ENCODE data around the gene ARHGEF18. TPM values are rescaled to one million over a fixed set of nuclear protein-coding genes. Genes with fewer than 3 reads are reported as not detected.
A peak's percentile ranks its signal among the peaks of the same experiment; 100 is the strongest.
"Not testable (repeated sequence)": the region's sequence is repeated elsewhere in the genome, so short reads cannot be mapped to it uniquely, and the experiment has no call there.

Gene ARHGEF18
- total RNA-seq (2014; rRNA removed; shearing (Covaris generic)) = 48.3 and 50.5 TPM in 2 replicates

DNA sequence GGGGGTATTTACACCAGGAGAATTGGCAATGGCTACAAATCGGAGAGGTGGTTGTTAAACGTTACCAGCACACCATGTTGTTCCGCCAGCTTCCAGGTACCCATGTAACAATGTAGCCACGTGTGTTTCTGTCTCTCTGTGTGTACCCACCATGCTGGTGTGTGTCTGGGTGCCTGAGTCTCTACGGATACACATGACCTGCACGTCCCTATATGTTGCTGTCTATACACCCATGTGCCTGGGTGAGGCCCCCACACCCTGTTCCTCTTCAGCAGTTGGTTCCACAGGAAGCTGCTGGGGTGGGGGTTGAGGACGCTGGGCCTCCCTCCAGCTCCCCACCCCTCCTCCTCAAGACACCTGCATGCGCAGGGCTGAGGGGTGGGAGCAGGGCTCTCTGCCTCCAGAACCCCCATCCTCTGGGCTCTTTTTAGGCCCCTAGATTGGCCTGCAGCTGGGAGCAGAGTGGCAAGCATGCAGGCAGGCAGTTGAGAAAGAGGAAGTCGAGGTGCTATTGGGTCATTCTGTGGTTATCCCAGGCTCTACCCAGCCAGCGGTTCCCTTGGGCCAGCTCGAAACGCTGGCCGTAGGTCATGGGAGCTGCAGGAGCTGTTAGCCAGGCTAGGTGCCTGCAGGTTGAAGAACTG lies at the start of gene ARHGEF18:
TSS of gene ARHGEF18 (plus strand) at position 351 of the 644 bp plus-strand sequence. CDS start 13,954 bp downstream, outside the sequence.
- H3K4me3 ChIP-seq (ENCODE audit: insufficient read depth, low read depth, low read length) = no peak within 1 kb of the TSS
- no peaks in the 10 kb centered on the region for H3K36me3 ChIP-seq (replicated peaks; ENCODE audit: control insufficient read depth, insufficient read depth, low read length)
- no peaks in the 10 kb centered on the region for H3K27me3 ChIP-seq (ENCODE audit: control insufficient read depth, insufficient read depth, low read length)
- no peak for DNase-seq

DNA sequence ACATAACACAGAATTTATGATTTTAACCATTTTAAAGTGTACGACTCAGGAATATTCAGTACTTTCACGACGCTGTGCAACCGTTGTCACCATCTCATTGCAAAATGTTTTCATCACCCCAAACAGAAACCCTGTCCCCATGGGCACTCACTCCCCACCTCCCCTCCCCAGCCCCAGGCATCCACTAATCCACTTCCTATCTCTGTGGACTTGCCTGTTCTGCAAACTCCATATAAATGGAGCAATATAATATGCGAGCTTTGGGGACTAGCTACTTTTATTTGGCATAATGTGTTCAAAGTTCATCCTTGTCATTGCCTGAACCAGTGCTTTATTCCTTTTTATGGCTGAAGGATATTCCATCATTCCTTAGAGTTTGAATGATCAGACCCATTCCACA lies 47.2 kb upstream of the ARHGEF18 start:
- DNase-seq = no peak
- Histone ChIP-seq H3K27me3 (ENCODE audit: control insufficient read depth, insufficient read depth, low read length) (no peaks in the 10 kb centered on the region), H3K36me3 (replicated peaks; ENCODE audit: control insufficient read depth, insufficient read depth, low read length) (no peaks in the 10 kb centered on the region), H3K4me3 (ENCODE audit: insufficient read depth, low read depth, low read length) (no peak overlapping the region)

DNA sequence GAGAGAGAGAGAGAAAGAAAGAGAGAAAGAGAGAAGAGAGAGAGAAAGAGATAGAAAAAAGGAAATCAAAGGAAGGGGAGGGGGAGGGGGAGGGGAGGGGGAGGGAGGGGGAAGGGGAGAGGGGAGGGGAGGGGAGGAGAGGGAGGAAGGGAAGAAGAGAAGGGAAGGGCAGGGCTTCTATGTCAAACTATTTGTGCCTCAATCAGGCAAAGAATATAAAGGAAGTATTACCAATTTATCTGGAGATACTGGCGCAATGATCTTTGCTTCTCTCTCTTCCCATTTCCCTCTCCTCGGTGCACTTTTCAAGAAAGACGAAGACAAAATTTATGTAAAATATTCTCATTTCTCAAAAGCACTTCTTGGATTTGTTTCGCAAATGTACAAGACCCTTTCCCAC lies 45.3 kb upstream of the ARHGEF18 start:
- Histone ChIP-seq H3K27me3 (ENCODE audit: control insufficient read depth, insufficient read depth, low read length) (no peaks in the 10 kb centered on the region), H3K36me3 (replicated peaks; ENCODE audit: control insufficient read depth, insufficient read depth, low read length) (no peaks in the 10 kb centered on the region), H3K4me3 (ENCODE audit: insufficient read depth, low read depth, low read length) (no peak overlapping the region)
- DNase-seq = no peak

DNA sequence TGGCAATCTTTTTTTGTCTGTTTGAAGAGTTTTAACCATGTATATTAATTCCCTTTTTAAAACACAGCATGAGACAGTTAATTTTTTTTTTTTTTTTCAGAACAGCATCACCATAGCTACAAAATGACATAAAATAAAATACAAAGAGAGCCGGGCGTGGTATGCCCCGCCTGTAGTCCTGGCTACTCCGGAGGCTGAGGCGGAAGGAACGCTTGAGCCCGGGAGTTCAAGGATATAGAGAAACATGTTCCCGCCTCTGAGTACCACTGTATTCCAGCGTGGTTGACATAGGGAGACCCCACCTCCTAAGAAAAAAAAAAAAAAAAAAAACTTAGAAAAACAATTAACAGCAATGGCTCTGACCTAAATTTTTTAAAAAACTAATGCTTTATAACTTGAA lies 44.5 kb upstream of the ARHGEF18 start:
- Histone ChIP-seq H3K27me3 (ENCODE audit: control insufficient read depth, insufficient read depth, low read length) (no peaks in the 10 kb centered on the region), H3K36me3 (replicated peaks; ENCODE audit: control insufficient read depth, insufficient read depth, low read length) (no peaks in the 10 kb centered on the region), H3K4me3 (ENCODE audit: insufficient read depth, low read depth, low read length) (no peak overlapping the region)
- no peak for DNase-seq

DNA sequence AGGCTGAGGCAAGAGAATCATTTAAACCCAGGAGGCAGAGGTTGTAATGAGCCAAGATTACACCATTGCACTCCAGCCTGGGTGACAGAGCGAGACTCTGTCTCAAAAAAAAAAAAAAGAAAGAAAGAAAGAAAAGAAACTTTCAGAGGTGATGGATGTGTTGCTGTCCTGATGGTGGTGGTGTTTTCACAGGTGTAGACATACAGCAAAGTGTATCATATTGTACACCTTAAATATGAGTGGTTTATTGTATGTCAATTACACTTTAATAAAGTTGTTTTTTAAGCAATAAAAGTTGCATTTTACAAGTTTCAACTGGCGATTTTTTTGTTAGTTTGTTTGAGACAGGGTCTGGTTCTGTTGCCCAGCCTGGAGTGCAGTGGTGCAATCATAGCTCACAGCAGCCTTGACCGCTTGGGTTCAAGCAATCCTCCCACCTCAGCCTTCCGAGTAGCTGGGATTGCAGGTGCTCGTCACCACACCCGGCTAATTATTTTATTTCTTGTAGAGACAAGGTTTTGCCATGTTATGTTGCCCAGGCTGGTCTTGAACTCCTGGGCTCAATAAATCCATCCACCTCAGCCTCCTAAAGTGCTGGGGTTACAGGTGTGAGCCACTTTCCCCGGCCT lies 41.0 kb upstream of the ARHGEF18 start:
- no peaks in the 10 kb centered on the region for H3K36me3 ChIP-seq (replicated peaks; ENCODE audit: control insufficient read depth, insufficient read depth, low read length)
- H3K4me3 ChIP-seq (ENCODE audit: insufficient read depth, low read depth, low read length) = no peak overlapping the region
- DNase-seq = no peak
- no peaks in the 10 kb centered on the region for H3K27me3 ChIP-seq (ENCODE audit: control insufficient read depth, insufficient read depth, low read length)

DNA sequence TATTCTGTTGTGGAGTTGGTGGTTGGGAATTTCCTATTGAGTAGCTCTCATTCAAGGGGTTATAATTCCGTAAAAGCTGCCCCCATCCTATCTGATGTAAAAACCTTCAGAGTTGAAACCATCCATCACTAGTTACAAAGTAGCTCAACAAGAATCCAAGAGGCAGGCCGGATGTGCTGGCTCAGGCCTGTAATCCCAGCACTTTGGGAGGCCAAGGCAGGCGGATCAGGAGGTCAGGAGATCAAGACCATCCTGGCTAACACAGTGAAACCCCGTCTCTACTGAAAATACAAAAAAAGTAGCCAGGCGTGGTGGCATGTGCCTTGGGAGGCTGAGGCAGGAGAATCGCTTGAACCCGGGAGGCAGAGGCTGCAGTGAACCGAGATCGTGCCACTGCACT lies 40.4 kb upstream of the ARHGEF18 start:
- DNase-seq; H3K4me3 ChIP-seq (ENCODE audit: insufficient read depth, low read depth, low read length); H3K36me3 ChIP-seq (replicated peaks; ENCODE audit: control insufficient read depth, insufficient read depth, low read length); H3K27me3 ChIP-seq (ENCODE audit: control insufficient read depth, insufficient read depth, low read length): not testable (repeated sequence)

DNA sequence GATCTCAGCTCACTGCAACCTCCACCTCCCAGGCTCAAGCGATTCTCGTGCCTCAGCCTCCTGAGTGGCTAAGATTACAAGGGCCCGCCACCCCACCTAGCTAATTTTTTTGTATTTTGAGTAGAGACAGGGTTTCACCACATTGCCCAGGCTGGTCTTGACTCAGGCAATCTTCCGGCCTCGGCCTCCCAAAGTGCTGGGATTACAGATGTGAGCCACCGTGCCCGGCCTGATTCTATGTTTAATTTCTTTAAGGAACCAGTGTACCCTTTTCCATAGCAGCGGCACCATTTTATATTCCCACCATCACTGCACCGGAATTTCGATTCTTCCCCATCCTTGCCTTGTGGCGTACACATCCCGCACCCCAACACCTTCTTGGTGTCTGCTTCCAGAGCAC lies 36.8 kb upstream of the ARHGEF18 start:
- H3K27me3 ChIP-seq (ENCODE audit: control insufficient read depth, insufficient read depth, low read length) = no peaks in the 10 kb centered on the region
- no peaks in the 10 kb centered on the region for H3K36me3 ChIP-seq (replicated peaks; ENCODE audit: control insufficient read depth, insufficient read depth, low read length)
- no peak for DNase-seq
- no peak overlapping the region for H3K4me3 ChIP-seq (ENCODE audit: insufficient read depth, low read depth, low read length)

DNA sequence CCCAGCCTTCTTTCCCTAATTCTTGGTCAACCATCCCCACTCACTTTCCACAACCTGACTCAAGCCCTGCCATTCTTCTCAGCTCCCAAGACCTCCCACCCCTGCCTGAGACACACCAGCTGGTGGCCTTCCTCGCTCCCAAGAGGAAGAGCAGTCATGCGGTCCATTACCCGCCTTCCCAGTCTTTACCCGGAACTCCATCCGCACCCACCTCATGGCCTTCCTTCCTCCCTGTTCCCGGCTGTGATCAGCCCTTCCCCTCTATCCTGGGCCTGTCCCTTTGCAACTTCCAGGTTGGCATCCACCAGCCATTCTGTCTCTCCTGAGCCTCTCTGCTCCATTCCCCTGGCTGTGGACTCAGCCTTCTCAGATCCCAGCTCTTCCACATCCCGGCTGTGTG lies 35.9 kb upstream of the ARHGEF18 start:
- H3K4me3 ChIP-seq (ENCODE audit: insufficient read depth, low read depth, low read length) = no peak overlapping the region
- no peaks in the 10 kb centered on the region for H3K27me3 ChIP-seq (ENCODE audit: control insufficient read depth, insufficient read depth, low read length)
- no peak for DNase-seq
- H3K36me3 ChIP-seq (replicated peaks; ENCODE audit: control insufficient read depth, insufficient read depth, low read length) = no peaks in the 10 kb centered on the region

DNA sequence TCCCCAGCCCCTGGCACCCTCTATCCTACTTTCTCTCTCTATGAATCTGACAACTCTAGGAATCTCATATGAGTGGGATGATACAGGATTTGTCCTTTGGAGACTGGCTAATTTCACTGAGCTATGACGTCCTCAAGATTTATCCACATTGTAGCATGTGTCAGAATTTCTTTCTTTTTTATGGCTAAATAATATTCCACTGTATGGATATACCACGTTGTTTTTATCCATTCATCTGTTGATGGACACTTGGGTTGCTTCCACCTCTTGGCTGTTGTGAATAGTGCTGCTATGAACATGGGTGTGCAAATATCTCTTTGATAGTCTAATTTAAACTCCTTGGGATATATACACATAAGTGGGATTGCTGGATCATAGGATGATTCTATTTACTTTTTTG lies 30.6 kb upstream of the ARHGEF18 start:
- DNase-seq = no peak
- no peak overlapping the region for H3K4me3 ChIP-seq (ENCODE audit: insufficient read depth, low read depth, low read length)

DNA sequence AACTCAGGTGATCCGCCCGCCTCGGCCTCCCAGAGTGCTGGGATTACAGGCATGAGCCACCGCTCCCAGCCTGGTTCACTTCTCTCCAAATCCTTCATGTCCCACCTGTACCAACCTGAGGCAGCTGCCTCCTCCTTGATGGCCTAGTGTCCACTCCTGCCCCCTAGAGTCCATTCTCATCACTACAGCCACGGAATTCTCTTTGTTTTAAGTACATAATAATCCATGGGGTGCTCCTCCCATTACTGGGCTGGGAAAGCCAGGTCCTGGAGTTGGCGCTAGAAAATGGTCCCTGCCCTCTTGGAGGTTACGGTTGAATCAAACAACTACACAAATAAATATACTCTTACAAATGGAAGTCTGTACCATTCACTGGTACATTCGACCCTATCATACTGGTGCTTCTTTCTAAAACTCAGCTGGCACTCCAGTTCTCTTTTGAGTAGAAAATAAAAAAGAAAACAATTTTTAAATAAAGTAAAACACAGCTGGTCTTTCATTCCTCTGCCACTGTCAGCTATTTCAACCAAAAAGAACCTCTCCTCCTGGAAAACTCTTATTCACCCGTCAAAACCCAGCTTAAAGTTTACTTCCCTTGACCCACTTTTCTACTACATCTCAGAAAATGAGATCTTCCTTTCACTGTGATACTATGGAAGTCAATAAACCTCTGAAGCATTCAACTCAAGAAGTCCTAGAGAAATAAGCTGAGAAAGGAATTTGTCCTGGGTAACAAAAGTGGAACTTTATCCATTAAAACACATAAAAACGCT lies 22.4 kb upstream of the ARHGEF18 start:
- H3K4me3 ChIP-seq (ENCODE audit: insufficient read depth, low read depth, low read length) = no peak overlapping the region
- peak; percentile 77 for DNase-seq
- no peaks in the 10 kb centered on the region for H3K36me3 ChIP-seq (replicated peaks; ENCODE audit: control insufficient read depth, insufficient read depth, low read length)
- H3K27me3 ChIP-seq (ENCODE audit: control insufficient read depth, insufficient read depth, low read length) = no peaks in the 10 kb centered on the region

More for the DNA sequence above, 30.6 kb upstream of the ARHGEF18 start:
- H3K36me3 ChIP-seq (replicated peaks; ENCODE audit: control insufficient read depth, insufficient read depth, low read length) = no peaks in the 10 kb centered on the region
- no peaks in the 10 kb centered on the region for H3K27me3 ChIP-seq (ENCODE audit: control insufficient read depth, insufficient read depth, low read length)

DNA sequence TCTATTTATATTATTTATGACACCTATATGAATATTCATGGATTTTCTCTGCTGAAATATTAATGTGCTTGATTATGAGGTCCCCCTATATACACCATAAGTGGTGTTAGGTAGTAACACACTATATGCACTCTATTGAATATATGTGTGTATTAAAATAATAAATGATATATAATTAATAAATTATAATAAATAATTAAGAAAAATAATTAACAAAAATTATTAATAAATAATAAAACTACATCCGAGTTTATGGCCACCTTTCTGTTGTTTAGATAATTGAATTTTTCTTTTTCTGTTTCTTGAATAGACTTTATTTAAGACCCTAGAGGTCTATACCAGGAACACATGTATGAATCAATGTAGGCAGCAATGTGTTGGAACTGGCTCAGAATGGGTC lies 20.9 kb upstream of the ARHGEF18 start:
- Histone ChIP-seq H3K27me3 (ENCODE audit: control insufficient read depth, insufficient read depth, low read length) (no peaks in the 10 kb centered on the region), H3K36me3 (replicated peaks; ENCODE audit: control insufficient read depth, insufficient read depth, low read length) (no peaks in the 10 kb centered on the region), H3K4me3 (ENCODE audit: insufficient read depth, low read depth, low read length) (no peak overlapping the region)
- no peak for DNase-seq

DNA sequence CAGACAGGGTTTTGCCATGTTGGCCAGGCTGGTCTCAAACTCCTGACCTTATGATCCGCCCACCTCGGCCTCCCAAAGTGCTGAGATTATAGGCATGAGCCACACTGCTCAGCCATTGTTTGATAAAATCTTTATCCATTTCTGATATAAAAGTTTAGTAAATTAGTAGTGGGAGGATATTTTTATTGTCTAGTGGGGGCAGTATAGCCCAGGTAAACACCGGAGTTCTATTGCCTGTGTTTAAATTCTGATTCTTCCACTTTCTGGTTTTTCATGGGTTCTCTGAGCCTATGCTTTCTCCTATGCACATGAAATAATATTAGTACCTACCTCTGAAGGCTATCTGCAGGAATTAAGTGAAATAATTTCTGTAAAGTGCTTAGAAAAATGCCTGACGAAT lies 20.1 kb upstream of the ARHGEF18 start:
- Histone ChIP-seq H3K4me3 (ENCODE audit: insufficient read depth, low read depth, low read length) (no peak overlapping the region), H3K36me3 (replicated peaks; ENCODE audit: control insufficient read depth, insufficient read depth, low read length) (no peaks in the 10 kb centered on the region), H3K27me3 (ENCODE audit: control insufficient read depth, insufficient read depth, low read length) (no peaks in the 10 kb centered on the region)
- no peak for DNase-seq

DNA sequence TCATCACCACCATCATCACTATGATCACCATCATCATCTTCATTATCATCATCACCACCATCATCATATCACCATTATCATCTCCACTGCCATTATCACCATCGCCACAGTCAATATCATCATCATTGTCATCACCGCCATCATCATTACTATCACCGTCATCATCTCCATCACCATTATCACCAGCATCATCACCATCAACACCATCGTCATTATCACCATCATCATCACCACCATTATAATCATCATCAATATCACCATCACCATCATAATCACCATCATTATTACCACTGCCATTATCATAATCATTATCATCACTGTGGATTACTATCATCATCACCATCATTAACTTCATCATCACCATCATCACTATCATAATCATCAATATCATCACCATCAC lies 17.3 kb upstream of the ARHGEF18 start:
- Histone ChIP-seq H3K4me3 (ENCODE audit: insufficient read depth, low read depth, low read length) (no peak overlapping the region), H3K27me3 (ENCODE audit: control insufficient read depth, insufficient read depth, low read length) (no peaks in the 10 kb centered on the region), H3K36me3 (replicated peaks; ENCODE audit: control insufficient read depth, insufficient read depth, low read length) (no peaks in the 10 kb centered on the region)
- no peak for DNase-seq

DNA sequence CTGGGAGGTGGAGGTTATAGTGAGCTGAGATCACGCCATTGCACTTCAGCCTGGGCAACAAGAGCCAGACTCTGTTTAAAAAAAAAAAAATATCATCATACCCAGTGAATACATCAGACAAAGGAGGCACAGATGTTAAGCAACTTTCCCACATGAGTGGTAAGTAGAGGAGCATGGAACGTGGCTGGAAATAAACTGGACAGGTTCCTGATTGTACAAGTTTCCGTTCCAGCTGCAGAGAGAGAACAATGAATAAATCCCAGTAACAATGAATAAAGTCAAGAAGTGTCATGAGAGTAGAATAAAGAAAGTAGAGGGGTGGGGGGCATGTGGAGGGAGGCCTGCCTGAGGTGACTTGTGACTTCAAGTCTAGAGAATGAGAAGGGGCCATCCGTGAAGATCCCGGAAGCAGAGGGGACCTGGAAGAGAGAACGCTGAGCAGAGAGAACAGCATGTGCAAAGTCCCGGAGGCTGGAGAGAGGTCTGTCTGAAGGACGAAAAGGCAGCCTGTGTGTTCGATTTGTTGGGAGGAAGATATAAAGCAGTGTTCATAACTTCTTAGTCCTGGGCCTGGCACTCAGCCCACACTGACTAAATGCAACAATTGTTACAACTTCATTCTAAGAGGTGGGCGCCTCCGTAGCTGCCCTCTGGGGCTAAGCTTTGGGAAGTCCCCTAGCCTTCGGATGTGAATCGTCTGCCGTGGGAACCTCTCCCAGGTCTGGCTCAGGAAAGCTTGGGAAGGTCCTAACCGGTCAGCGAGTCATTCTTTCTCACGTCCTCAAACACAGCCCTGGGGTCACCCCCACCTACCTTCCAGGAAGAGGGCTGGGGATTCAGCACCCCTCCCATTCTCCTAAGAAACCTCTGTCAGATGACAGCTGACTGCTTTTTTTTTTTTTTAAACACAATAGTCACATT lies 15.3 kb upstream of the ARHGEF18 start:
- Histone ChIP-seq H3K27me3 (ENCODE audit: control insufficient read depth, insufficient read depth, low read length) (no peaks in the 10 kb centered on the region), H3K4me3 (ENCODE audit: insufficient read depth, low read depth, low read length) (no peak overlapping the region), H3K36me3 (replicated peaks; ENCODE audit: control insufficient read depth, insufficient read depth, low read length) (no peaks in the 10 kb centered on the region)
- no peak for DNase-seq

All from H7 (cell line).